Ovary (tissue), 3 donors: ENCODE results near the gene NEK11.

Experiments used
- POLR2A ChIP-seq: fragments of 450-650 bp; IDR thresholded peaks from one replicate; pipeline ENCODE4 v1.6.1; 2017; ENCODE audit warnings: antibody characterized with exemption, mild to moderate bottlenecking, moderate library complexity
- TF ChIP-seq, protein P1 (sequence below), 3 donors: fragments of 450-650 bp in 2 of 3; fragments of 200-600 bp in 1 of 3; IDR thresholded peaks; one replicate each; pipeline versions ENCODE4 v1.5.1 to v1.8.0; 2016 to 2022; ENCODE audit warnings: antibody characterized with exemption in 3 of 3, mild to moderate bottlenecking in 1 of 3
- donor health status: DM: no; HTN: no; CAD: no.

DNA sequence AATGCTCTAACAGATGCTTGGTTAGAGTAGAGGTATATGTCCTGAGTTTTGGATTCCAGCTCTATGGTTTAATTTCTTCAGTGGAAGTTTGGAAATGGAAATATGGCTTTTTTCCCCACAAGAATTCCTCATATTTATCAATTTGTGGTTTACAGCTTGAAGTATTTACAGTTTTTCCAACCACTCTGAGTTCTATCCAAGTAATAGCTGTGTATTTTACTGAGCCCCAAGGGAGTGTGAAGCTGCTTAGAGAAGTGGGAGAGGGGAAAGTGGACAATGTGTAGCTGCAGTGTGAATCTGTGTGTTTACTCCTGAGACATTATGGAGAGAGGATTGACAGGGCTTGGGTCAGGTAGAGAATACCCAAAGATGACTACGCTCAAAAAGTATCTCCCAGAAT lies 54.5 kb downstream of the NEK11 start:
- TF ChIP-seq POLR2A = no peak
- TF ChIP-seq, protein P1, sequence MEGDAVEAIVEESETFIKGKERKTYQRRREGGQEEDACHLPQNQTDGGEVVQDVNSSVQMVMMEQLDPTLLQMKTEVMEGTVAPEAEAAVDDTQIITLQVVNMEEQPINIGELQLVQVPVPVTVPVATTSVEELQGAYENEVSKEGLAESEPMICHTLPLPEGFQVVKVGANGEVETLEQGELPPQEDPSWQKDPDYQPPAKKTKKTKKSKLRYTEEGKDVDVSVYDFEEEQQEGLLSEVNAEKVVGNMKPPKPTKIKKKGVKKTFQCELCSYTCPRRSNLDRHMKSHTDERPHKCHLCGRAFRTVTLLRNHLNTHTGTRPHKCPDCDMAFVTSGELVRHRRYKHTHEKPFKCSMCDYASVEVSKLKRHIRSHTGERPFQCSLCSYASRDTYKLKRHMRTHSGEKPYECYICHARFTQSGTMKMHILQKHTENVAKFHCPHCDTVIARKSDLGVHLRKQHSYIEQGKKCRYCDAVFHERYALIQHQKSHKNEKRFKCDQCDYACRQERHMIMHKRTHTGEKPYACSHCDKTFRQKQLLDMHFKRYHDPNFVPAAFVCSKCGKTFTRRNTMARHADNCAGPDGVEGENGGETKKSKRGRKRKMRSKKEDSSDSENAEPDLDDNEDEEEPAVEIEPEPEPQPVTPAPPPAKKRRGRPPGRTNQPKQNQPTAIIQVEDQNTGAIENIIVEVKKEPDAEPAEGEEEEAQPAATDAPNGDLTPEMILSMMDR (IDR thresholded peaks at IDR 0.05) = no peak
